Stimulated activated naive CD8-positive, alpha-beta T cell treated with anti-CD3 and anti-CD28 coated beads, Interleukin-15, Interleukin-2, amounts not matched to agents 100 U/mL and 50 U/mL, for 24 hours (primary cell): ENCODE data around the gene NUP42.
A peak's percentile ranks its signal among the peaks of the same experiment; 100 is the strongest.
"Not testable (repeated sequence)": the region's sequence is repeated elsewhere in the genome, so short reads cannot be mapped to it uniquely, and the experiment has no call there.

Experiments
- ATAC-seq: fragments of 150-1000 bp; cut with Tn5 transposase; one replicate; pipeline ENCODE4 v1.10.0; 2021
- DNase-seq: peaks from one replicate; pipeline ENCODE4 v3.0.0; 2021

Gene NUP42

DNA sequence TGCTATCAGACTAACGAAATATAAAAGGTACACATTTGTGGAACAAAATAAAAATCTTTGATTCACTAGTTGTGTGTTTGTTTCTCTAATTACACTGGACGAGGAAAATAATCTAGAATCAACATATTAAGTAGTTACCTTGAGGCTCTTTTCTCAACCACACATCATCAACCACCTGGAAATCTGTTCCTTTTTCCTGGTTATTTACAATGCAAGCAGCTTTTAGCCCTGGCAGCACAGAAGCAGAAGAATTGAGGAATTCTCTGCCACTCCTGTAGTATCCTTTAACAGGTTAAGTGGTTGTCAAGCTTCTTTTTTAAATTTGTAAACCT is 23.7 kb downstream of the NUP42 start:
- DNase-seq: no peak

DNA sequence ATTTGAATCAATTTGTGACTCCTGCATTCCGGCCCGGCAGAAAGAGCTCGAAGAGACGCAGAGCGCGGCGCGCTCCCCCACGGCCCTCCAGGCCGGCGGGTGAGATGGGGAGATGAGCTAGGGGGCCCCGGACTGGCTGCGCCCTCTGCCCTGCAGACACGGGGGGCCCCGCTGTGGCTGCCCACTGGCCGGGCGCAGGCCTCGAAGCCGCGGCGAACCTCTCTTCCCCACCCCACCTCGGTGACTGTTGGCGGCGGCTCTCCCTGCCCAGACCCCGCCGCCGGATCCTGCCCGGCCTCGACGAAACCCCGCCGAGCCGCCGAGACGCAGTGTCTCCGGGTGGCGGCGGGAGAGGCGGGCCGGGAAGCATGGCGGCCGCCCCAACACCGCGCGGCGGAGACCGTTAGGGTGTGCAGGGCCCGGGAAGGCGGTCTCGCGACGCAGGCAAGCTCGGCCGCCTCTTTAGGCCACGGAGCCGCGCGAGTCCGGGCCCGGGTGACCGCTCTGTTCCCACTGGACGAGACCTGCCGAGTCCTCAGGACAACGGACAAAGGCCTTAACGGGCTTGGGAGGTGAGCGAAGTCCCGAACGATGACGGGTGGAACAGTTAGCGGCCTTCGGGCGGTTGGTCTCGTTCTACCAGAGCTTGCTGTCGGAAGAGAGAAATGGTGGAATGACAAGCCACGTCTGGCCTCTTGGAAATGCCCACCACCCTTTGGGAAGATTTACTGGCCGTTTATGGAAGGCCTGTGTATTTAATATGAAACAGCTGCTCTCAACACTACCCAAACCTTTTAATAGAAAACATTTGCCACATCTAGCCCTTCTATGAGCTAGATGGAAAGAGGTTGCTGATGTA is 24.3 kb downstream of the NUP42 start:
- DNase-seq (no peak), ATAC-seq (peak; percentile 56)

More for the DNA sequence above, 23.7 kb downstream of the NUP42 start:
- ATAC-seq: no peak

- DNase-seq (no peak), ATAC-seq (no peak)
These were observed 25.2 kb downstream of the NUP42 start for GRCh38 chr7:23207021-23207420.

DNA sequence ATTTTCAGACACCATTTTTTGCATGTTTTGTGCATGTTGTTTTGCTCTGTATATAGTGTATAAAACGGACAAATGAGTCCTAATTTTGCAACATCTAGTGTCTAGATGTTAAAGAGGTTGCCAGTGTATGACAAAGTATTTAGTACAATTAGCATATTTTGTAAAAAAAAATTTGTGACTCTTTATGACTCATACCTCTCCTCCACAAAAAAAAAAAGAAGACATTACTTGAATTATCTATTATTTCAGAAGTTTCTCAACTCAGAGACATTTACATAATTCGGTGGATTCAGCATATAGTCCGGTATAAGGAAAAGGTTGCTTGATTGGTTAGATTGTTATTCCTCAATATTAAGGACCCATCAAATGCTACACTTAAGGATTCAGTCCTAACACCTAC is 26.0 kb downstream of the NUP42 start:
- ATAC-seq (no peak), DNase-seq (no peak)

GRCh38 chr7:23208316-23208715 is 26.5 kb downstream of the NUP42 start:
- DNase-seq (no peak), ATAC-seq (no peak)

- ATAC-seq (no peak), DNase-seq (no peak)
These were observed 28.7 kb downstream of the NUP42 start for GRCh38 chr7:23210506-23210905.

DNA sequence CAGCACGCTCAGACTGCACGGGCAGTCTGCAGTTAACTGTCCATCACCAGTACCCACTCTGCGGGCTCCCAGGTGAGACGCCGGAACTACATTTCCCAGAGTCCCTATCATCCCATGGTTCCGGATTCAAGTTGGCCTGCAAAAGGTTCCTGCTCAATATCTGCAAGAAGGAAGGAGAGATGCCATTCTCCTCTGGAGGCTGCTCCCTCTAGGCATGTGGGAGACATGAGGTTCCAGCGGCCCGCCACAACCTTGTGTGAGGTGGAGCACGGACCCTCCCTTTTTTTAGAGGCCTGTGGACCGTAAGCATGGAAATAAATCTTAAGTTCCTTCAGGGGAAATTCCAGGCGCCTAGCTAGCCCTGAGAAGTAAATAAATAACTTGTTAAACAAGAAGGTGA is 29.7 kb downstream of the NUP42 start:
- ATAC-seq: no peak
- DNase-seq: no peak

GRCh38 chr7:23212395-23212794 is 30.5 kb downstream of the NUP42 start:
- DNase-seq (no peak), ATAC-seq (no peak)

DNA sequence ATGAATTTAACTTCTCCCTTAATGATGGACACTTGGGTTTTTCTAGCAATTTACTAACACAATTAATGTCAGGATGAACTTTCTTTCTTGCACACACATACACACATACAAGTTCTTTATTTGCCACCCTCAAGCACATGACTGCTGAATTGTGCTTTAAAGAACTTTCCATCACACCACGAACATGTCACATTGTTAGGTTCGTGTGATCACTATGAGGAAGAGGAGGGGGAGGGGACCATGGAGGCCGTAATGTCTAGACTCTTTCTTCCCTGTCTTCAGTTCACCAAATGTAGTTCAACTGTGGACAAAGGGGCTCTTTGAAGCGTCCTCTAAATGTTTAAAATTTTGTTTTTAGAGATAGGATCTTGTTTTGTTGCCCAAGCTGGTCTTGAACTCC is 31.0 kb downstream of the NUP42 start:
- DNase-seq (no peak), ATAC-seq (no peak)

GRCh38 chr7:23213755-23214154 is 31.9 kb downstream of the NUP42 start:
- DNase-seq (no peak), ATAC-seq (no peak)

DNA sequence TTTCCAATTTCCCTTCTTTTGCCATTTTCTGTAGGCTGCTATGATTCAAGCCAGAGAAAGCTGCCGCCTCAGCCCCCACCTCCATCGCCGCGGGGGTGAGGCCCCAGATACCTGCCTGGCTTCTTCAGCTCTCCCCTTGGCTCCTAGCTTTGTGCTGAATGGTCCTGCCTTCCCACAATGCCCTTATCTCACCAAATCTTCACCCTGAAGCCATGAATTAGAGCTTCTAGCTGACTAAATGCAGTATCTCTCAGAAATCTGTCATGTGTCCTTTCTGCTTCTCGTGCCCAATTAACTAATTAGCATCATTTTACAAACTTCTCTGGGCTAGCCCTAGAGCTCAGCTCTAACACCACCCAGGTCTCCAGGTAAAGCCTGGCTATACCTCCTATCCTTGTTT is 32.6 kb downstream of the NUP42 start:
- ATAC-seq: no peak
- DNase-seq: no peak

DNA sequence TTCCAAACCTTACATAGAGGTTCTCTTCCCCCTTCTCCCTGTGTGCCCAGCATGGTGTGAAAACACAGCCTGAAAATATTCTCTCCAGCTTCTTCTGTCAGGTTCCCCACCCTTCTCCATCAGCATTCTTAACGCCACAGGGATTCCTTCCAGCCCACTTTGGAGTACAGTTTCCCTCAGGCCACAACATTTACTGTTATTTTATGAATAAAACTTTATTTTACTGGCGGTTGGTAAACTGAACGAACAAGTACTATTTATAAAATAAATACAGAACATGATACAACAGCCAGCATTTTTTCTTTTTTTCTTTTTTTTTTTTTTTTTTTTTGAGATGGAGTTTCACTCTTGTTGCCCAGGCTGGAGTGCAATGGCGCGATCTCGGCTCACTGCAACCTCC is 33.1 kb downstream of the NUP42 start:
- ATAC-seq (no peak), DNase-seq (no peak)

GRCh38 chr7:23216021-23216420 is 34.2 kb downstream of the NUP42 start:
- DNase-seq: no peak

DNA sequence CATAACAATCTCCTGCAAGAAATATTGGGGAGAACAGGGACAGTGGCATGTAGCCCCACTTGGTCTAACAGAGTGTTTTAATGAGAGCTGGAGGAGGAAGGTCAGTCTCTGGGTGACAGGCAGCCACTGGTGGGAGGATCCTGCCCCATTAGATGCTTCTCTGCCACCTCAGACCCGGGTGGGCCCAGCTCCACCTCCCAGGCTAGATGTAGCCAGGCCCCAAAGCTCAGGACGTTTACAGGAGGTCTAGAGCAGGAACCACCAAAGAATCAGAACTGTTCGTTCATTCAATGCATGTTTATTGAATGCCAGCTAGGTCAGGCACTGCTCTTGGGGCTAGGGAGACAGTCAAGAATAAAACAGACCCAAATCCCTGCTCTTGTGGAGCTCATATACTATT is 36.3 kb downstream of the NUP42 start:
- ATAC-seq: no peak
- DNase-seq: no peak

More at GRCh38 chr7:23216021-23216420, 34.2 kb downstream of the NUP42 start:
- ATAC-seq: no peak

DNA sequence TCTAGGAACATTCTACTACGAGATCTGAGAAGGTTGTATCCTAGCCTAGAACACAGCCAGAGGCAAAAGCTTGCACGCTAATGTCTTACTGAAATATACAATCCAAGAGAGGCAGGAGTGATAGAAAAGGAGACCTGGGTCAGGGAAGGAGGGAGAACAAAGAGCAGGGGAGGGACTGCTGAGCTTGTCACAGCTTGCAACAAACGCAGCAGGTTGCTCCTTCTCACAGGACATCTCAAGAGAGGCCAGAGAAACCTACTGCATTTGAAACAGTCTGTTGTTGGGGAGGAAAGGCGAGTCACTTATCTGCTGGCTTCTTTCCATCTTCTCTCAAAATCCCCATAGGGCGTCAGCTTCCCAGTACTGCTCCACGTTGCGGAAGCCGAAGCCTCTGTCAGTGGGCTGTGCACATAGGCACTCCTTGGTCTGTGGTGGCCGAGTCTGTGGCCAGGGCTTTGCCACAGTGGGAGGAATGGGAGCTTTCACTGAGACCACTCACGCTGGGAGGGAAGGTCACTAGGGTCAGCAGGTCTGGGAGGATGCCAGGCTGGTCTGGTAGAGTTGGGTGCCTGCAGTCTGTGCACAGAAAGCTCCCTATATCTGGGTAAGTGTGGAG is 39.0 kb downstream of the NUP42 start:
- no peak for DNase-seq
- ATAC-seq: no peak

DNA sequence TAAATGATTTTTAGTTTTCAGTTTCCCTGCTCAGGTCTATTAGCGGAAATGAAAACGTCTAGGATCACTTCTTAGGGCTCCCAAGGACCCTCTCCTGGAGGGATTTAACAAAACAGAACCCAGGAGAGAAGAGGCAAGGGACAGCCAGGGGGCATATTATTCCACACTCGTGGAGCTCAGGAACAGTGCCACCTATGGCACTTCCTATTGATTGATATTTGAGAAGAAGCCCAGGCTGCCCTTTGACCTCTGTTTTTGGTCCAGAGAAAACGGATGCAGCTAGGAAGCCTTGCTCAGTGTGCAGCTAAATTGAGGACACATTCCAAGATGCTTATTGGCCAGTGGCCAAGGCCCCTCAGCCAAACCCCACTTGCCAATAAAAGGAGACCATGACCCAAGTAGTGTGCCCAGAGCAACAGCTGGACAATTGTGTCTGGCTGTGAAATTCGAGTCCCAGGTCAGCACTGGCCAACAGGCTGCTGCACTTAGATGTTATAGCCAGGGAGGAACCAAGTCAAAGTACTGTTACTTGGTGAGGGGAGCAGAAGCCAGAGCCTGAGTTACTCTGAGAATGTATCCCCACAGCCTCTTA is 40.7 kb downstream of the NUP42 start:
- no peak for ATAC-seq
- DNase-seq: no peak

DNA sequence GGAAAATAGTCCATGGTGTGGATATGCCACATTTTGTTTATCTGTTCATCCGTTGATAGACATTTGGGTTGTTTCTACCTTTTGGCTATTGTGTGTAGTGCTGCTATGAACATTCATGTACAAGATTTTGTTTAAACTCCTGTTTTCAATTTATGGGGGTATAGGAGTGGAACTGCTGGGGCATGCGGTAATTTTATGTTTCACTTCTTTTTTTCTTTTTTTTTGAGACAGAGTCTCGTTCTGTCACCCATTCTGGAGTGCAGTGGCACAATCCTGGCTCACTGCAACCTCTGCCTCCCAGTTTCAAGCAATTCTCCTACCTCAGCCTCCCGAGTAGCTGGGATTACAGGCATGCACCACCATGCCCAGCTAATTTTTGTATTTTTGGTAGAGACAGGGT is 42.5 kb downstream of the NUP42 start:
- not testable (repeated sequence) for ATAC-seq, DNase-seq

- DNase-seq (no peak), ATAC-seq (no peak)
These were observed 45.1 kb downstream of the NUP42 start for GRCh38 chr7:23226844-23227450.

DNA sequence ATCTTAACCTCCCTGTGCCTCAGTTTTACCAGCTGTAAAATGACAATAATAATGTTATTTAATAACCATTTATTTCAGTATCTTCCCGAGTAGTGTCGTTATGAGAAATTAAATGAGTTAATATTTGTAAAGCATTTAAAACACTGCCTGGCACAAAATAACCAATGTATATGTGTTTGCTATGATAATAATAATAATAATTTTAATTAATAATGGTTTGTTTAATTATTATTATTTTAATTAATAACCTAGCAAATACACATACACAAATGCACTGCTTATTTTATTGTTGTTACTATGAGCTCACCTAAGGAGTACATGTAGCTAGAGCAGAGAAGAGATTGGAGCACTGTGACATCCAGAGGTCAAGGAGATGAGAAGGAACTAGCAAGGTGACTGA is 46.6 kb downstream of the NUP42 start:
- no peak for ATAC-seq

GRCh38 chr7:23230641-23231101 is 48.8 kb downstream of the NUP42 start:
- DNase-seq: no peak
- ATAC-seq: no peak

More for the DNA sequence above, 46.6 kb downstream of the NUP42 start:
- no peak for DNase-seq

DNA sequence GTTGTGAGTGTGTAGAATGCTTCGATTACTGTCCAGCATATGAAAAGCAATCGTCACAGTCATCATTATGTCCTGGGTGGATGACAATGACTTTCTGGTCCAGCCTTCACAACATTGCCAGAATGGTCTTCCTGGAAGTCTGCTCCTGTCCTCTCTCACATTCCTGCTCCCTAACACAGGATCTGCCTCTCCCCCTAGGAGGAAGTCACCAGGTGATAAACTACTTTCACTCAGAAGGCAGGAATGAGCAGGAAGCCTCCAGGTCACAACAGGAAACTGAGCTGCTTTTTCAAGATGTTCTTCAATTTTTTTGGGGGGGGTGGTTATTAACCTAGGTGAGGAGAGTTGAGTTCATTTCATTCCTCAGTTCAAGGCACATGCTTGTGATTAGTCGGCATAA is 51.1 kb downstream of the NUP42 start:
- DNase-seq (no peak), ATAC-seq (no peak)

DNA sequence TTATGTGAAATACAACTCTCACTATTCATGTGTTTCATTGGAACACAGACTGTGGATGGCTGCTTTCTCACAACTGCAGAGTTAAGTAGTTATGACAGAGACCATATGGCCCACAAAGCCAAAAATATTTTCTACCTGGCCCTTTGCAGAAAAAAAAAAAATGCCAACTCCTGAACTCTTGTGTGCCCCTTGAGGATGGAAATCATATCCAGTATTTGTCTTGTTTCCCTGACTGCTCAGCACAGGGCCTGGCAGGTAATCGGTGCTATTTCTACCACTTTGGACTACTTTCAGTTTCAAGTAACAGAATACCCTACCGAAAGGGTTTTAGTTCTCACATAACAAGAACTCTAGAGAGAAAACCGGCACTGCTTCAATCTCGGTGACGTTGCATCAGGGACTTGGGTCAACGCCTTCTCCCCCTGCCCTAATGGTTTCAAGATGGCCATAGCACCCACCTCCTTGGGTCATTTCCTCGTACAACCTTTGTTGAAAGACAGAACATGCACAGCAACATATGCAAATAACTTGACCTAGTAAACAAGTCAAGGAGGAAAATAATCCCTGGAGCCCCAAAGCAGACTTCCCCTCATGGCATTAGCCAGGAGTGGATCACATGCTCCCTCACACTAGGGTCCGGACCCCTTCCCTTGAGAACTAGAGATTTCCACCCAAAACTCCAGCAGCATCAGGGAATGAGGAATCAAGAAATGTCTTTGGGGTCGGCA is 52.9 kb downstream of the NUP42 start:
- ATAC-seq (no peak), DNase-seq (no peak)
